GM19239 (cell line): ENCODE data around the gene NGEF.
"Not testable (repeated sequence)": the region's sequence is repeated elsewhere in the genome, so short reads cannot be mapped to it uniquely, and the experiment has no call there.

Experiments
- DNase-seq: peaks from one replicate; pipeline ENCODE4 v3.0.0; 2011; ENCODE audit warnings: low spot score; ENCODE audit not compliant: insufficient read length
- FAIRE-seq: peaks from 2 replicates; lab custom pipeline; 2011; peaks lifted over from hg19 to GRCh38; lab: Jason Lieb, UNC

NGEF gene

DNA sequence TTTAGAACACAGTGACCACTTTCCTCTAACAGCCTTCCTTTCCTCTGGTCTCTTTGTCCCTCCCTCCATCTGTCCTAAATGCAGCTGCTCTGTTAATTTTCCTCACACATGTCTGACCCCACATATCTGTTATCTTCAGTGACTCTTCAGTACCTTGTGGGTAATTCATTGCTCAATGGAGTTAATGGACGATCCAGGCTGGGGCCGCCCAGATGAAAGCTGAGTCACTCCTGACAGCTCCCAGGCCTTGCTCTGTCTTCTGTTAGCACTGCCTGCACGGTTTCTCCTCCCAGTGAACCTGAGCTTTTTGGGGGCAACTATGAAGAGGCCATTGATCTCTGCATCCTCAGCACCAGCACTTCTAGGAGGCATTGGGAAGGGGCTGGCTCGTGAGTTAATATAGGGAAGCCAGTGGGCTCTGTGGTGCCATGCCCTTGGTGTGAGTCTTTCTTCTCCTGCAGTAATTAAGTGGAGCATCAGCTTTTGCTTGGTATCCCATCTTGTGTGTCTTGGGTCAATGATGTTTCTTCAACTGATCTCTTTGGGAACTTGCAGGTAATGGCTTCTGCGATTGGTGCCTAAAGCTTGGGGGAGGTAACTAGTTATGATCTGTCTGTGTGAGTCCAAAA, 75.7 kb downstream of the NGEF start:
- no peak for FAIRE-seq

GRCh38 chr2:232931636-232932035, 81.4 kb downstream of the NGEF start:
- FAIRE-seq (no peak), DNase-seq (no peak)

More for the DNA sequence above, 75.7 kb downstream of the NGEF start:
- no peak for DNase-seq

DNA sequence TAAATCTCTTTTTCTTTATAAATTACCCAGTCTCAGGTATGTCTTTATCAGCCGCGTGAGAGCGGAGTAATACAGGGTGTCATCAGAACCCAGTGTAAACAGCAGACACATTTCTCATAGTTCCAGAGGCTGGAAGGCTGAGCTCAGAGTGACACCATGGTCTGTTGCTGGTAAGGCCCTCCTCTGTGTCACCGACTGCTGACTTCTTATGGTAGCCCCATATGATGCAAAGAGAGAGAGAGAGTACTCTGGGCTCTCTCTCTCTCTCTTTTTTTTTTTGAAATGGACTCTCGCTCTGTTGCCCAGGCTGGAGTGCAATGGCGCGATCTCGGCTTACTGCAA, 83.0 kb downstream of the NGEF start:
- DNase-seq, result no peak
- no peak for FAIRE-seq

DNA sequence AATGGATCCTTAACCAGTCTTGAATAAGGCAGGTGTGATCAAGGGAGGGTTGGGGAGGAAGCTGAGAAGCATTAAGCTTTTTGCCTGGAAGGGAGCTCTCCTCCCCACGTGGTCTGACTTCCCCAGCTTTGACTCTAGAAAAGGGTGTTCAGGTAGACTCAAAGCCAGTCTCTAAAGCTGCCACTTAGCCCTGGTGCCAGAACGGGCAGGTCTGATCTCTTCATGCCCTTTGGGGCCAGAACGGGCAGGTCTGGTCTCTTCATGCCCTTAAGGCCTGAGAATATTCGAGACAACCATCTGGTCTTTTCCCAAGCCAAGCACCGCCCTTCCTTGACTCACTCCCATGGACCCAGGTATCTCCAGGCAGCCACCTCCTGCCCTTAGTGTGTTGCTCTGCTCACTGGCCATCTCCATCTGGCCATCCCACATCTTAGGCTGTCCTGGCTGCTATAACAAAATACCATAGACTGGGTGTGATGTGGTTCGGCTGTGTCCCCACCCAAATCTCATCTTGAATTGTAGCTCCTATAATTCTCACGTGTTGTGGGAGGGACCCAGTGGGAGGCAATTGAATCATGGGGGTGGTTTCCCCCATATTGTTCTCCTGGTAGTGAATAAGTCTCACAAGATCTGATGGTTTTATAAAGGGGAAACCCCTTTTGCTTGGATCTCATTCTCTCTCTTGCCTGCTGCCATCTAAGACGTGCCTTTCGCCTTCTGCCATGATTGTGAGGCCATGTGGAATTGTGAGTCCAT, 83.6 kb downstream of the NGEF start:
- DNase-seq (no peak), FAIRE-seq (no peak)

DNA sequence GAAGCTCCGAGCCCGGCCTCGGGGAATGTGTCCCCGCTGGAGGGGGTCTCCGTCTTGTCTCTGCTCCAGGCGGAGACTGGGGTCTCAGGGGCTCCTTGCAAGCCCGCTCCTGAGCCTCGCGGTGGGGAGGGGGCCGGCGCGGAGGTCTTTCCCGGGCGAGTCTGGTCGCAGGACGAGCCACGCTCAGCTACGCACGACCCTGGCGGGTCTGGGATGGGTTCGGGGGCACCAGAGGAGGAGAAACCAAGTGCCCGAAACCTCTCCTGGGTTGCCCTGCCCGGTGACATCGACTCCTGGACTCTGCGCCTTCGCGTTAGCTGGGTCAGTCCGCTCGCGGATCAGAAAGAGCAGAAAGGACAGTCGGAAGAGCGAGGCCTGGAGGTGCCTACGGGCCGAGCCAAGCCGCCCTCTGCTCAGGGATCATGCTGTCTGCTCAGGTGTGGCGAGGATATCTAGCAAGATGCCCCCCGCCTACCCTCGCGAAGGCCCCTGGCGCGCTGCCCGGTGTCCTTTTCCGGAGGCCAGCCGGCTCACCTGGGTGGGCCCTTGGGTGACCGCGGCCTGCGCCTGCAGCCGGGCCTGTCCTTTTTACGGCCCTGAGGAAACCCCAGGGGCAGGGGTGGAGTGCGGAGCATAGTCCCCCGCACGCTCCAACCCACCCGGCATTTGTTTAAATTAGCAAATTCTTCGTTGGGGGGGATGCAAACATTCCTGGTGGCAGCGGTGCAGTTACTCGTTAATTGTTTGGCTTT, 84.3 kb downstream of the NGEF start:
- DNase-seq (no peak), FAIRE-seq (no peak)

DNA sequence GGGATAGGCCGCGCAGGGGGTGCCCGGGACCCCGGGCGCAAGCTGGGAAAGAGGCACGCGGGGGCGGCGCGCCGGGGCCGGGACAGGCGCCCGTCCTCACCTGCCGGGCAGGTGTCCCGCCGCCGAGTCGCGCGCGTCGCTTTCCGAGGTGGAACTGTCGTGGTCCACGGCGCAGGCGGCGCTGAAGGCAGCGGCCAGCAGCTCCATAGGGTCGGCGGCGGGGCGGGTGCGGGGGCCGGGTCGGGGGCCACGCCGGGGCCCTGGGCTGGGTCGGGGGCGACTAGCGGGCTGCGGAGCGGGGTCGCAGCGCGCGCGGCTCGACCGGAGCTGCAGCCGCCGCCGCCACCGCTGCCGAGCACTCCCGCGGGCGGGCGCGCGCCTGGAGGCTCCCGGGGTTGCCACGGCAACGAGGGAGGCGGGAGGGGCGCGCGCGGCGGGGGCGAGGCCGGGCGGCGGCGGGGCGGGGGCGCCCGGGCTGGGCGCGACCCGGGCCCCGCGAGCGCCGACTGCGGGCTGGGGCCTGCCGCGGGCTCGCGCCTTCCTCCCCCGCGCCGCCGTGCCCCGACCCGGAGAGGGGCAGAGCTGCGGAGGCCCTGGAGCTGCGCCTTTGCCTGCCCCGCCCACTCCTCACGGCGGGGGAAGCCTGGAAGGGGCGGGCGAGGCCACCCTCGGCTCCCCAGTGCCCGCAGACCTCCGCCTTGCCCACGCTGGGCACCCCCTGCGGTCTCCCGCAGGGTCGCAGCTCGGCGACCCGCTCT, 85.1 kb downstream of the NGEF start:
- no peak for DNase-seq
- no peak for FAIRE-seq

- no peak for FAIRE-seq
- no peak for DNase-seq
Observed at GRCh38 chr2:232927032-232927792, 85.8 kb downstream of the NGEF start.

GRCh38 chr2:232926431-232926939, 86.6 kb downstream of the NGEF start:
- DNase-seq, result no peak
- FAIRE-seq, result no peak

- DNase-seq (no peak), FAIRE-seq (no peak)
Observed at GRCh38 chr2:232925821-232926156, 87.3 kb downstream of the NGEF start.

GRCh38 chr2:232925153-232925820, 87.8 kb downstream of the NGEF start:
- FAIRE-seq (no peak), DNase-seq (no peak)

- no peak for DNase-seq
Observed at GRCh38 chr2:232924433-232924832, 88.6 kb downstream of the NGEF start.

DNA sequence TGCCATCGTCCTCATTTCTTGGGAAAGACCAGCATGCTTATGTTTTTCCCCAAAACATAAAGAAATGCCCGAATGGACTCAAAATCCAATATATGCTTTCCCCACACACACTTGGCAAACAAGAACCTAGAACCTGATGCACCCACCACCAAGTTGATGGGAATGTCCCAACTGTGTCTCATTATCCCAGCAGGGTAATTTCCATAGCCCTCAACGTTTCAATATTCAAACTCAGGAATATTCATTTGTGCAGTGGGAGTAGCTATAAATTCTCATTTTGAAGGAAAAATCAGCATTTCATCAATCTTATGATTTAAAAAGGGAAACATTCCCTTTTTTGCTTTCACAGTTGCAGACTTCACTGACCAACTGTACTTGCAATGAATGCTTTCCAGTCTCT, 92.3 kb downstream of the NGEF start:
- no peak for DNase-seq
- FAIRE-seq, result no peak

More at GRCh38 chr2:232924433-232924832, 88.6 kb downstream of the NGEF start:
- FAIRE-seq, result no peak

GRCh38 chr2:232920055-232920454, 93.0 kb downstream of the NGEF start:
- no peak for FAIRE-seq
- DNase-seq, result no peak

DNA sequence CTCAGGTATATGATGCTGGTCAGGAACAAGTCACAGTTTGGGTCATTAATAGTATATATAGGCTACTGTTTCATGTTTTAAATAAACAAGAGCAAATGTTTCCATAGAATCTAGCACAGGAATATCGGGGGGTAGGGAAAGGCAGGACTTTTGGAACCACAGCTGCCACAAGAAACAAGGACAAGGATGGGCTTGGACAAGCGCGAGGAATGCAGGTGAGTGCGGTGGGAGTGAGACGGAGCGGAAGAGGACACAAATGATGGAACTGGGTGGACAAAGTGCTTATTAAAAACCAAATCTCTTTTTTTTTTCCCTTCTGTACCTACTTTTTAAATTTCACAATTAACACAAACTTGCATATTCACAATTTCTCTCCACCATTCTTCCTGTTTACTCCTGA, 93.9 kb downstream of the NGEF start:
- DNase-seq, result no peak
- no peak for FAIRE-seq

- no peak for DNase-seq
- FAIRE-seq, result no peak
Observed at GRCh38 chr2:232913903-232914302, 99.2 kb downstream of the NGEF start.

DNA sequence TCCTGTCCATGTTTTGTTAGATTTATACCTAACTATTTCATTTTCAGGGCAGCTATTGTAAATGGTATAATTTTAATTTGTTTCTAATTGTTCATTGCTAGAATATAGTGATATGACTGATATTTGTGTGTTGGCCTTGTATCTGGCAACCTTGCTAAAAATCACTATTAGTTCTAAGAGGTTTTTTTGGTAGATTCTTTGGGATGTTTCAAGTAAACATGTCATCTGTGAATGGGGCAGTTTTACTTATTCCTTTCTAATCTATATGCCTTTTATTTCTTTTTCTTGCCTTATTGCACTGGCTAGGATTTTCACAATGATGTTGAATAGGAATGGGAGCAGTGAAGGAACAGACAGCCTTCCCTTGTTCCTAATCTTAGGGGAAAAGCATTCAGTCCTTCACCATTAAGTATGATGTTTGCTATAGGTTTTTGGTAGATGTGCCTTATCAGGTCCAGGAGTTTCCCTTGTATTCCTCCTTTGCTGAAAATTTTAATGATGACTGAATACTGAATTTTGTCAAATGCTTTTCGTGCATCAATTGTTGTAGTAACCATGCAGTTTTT, 101.3 kb downstream of the NGEF start:
- DNase-seq, result no peak
- no peak for FAIRE-seq

GRCh38 chr2:232910376-232910775, 102.7 kb downstream of the NGEF start:
- DNase-seq (no peak), FAIRE-seq (no peak)

GRCh38 chr2:232908695-232909094, 104.4 kb downstream of the NGEF start:
- FAIRE-seq, result no peak
- no peak for DNase-seq

- FAIRE-seq, DNase-seq: not testable (repeated sequence)
Observed at GRCh38 chr2:232907718-232908085, 105.4 kb downstream of the NGEF start.
